ENCODE data around the gene SMIM24. TPM values are rescaled to one million over a fixed set of nuclear protein-coding genes. Genes with fewer than 3 reads are reported as not detected.

Gene SMIM24
- total RNA-seq, 1 experiment from 2014 or later, result not detected

GRCh38 chr19:3465552-3465951 is 14.8 kb downstream of the SMIM24 start:
- peaks cover 2% of the 10 kb centered on the region for H3K4me1 Mint-ChIP-seq (ENCODE audit: insufficient read depth, unreplicated experiment)
- POLR2A ChIA-PET, result interaction anchor here (0.6 to 2.3 kb wide), 3 partner anchors 129 to 139 kb away, joined by 3 to 6 read pairs (median 5); no protein-coding TSS in a partner anchor
- intact Hi-C loops (cut with micrococcal nuclease), result no loop called here
- TF ChIP-seq CTCF (IDR thresholded peaks at IDR 0.05; ENCODE audit: unreplicated experiment), result no peak
- H3K4me3 Mint-ChIP-seq (ENCODE audit: unreplicated experiment), result no peak overlapping the region
- no TSS peak for BruUV-seq (replicated peaks)
- peaks cover 74% of the 10 kb centered on the region for H3K36me3 Mint-ChIP-seq (ENCODE audit: insufficient read depth, unreplicated experiment)
- no peak for DNase-seq (ENCODE audit: unreplicated experiment)
- no peak overlapping the region for H3K27ac Mint-ChIP-seq (ENCODE audit: low read depth, unreplicated experiment)
- H3K27me3 Mint-ChIP-seq (ENCODE audit: insufficient read depth, unreplicated experiment), result no peaks in the 10 kb centered on the region
- H3K9me3 Mint-ChIP-seq (ENCODE audit: unreplicated experiment), result no peaks in the 10 kb centered on the region
- CTCF ChIA-PET, result interaction anchor here (0.7 to 1.3 kb wide), 3 partner anchors 36 to 393 kb away, joined by 4 to 5 read pairs (median 4); no protein-coding TSS in a partner anchor

DNA sequence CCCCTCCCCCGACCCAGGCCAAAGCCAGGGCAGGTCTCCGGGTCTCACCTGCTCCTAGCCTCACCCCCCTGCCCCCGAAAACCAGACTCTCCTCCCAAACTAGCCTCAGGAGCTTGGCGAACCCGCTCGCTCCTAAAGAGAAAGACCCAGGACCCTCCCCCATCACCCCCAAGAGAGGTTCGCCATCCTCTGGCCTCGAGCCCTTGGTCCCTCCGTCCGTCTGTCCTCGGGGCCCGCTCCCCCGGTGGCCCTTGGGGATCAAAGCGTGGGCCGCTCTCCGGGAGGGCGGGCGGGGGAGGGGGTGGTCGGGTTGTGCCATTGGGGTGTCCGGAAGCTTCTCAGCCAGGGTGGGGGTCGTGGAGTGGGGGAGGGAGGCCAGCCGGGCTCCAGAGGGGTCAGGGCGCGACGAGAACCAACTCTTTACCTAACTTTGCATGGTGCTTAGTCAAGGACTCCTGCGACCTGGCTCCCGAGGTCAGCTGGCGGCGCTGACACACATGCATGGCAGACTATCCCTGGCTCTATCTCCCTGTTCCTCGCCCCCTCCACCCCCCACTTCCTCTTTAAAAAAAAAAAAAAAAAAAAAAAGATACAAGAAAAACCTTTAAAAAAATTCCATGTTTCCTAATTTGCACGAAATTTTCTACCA is 15.6 kb downstream of the SMIM24 start:
- TF ChIP-seq CTCF (IDR thresholded peaks at IDR 0.05; ENCODE audit: unreplicated experiment), result no peak
- ChIA-PET CTCF (interaction anchor here (0.7 to 1.5 kb wide), 3 partner anchors 8 to 392 kb away, joined by 3 to 9 read pairs (median 5); no protein-coding TSS in a partner anchor), POLR2A (no interaction called here)
- DNase-seq (ENCODE audit: unreplicated experiment), result no peak
- BruUV-seq (replicated peaks), result no TSS peak
- Mint-ChIP-seq H3K27me3 (ENCODE audit: insufficient read depth, unreplicated experiment) (no peaks in the 10 kb centered on the region), H3K4me3 (ENCODE audit: unreplicated experiment) (no peak overlapping the region), H3K4me1 (ENCODE audit: insufficient read depth, unreplicated experiment) (no peaks in the 10 kb centered on the region), H3K9me3 (ENCODE audit: unreplicated experiment) (no peaks in the 10 kb centered on the region), H3K27ac (ENCODE audit: low read depth, unreplicated experiment) (no peak overlapping the region), H3K36me3 (ENCODE audit: insufficient read depth, unreplicated experiment) (peaks cover 83% of the 10 kb centered on the region)
- intact Hi-C loops (cut with micrococcal nuclease), result no loop called here

DNA sequence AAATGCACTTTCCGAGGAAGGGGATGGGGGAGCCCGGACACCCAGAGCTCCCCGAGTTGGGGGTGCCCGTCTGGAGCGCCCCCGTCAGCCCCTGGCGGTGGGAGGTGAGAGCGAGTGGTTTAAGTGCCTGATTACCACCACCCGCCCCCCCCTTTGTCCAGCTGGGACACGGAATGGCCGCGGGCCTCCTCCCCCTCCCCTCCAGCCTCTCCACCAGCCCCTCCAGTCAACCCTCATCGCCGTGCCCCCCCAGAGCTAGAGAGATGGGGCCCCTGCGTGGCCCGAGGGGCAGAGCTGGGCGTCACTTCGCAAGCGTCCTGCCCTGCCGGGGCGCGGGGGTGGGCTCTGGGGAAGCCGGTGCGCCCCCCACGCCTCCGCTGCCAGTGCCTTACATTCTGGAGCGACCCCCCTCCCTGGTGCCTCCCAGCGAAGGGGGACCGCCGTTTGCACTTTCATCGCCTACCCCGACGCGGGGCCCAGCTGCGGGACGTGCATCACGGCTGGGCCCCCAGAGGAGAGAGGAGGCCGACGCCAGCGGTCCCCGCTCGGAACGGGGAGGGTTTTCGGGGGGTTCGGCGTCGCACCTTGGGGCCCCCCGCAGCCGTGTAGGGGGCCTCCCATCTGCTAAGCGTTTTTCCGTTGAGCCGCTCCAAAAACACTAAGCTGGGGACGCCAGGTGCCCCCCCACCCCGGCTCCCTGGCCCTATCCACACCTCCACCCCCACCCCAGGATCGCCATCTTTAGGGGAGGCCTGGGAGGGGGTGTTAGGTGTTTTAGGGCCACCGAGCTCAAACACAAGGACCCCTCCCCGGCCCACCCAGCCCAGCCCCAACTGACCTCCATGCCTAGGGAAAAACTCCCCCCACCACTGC is 16.4 kb downstream of the SMIM24 start:
- no peak overlapping the region for H3K4me3 Mint-ChIP-seq (ENCODE audit: unreplicated experiment)
- intact Hi-C loops (cut with micrococcal nuclease), result no loop called here
- no peak for DNase-seq (ENCODE audit: unreplicated experiment)
- peaks cover 85% of the 10 kb centered on the region for H3K36me3 Mint-ChIP-seq (ENCODE audit: insufficient read depth, unreplicated experiment)
- ChIA-PET POLR2A (no interaction called here), CTCF (interaction anchor here (1.0 to 1.5 kb wide), 2 partner anchors 9 to 140 kb away, joined by 3 to 9 read pairs; no protein-coding TSS in a partner anchor)
- H3K4me1 Mint-ChIP-seq (ENCODE audit: insufficient read depth, unreplicated experiment), result no peaks in the 10 kb centered on the region
- no TSS peak for BruUV-seq (replicated peaks)
- no peak for TF ChIP-seq CTCF (IDR thresholded peaks at IDR 0.05; ENCODE audit: unreplicated experiment)
- no peaks in the 10 kb centered on the region for H3K9me3 Mint-ChIP-seq (ENCODE audit: unreplicated experiment)
- H3K27me3 Mint-ChIP-seq (ENCODE audit: insufficient read depth, unreplicated experiment), result no peaks in the 10 kb centered on the region
- H3K27ac Mint-ChIP-seq (ENCODE audit: low read depth, unreplicated experiment), result no peak overlapping the region

- ChIA-PET POLR2A (no interaction called here), CTCF (no interaction called here)
- no peak for DNase-seq (ENCODE audit: unreplicated experiment)
- no peaks in the 10 kb centered on the region for H3K9me3 Mint-ChIP-seq (ENCODE audit: unreplicated experiment)
- BruUV-seq (replicated peaks), result TSS peak; percentile 28
- H3K27ac Mint-ChIP-seq (ENCODE audit: low read depth, unreplicated experiment), result no peak overlapping the region
- peaks cover 85% of the 10 kb centered on the region for H3K36me3 Mint-ChIP-seq (ENCODE audit: insufficient read depth, unreplicated experiment)
- H3K27me3 Mint-ChIP-seq (ENCODE audit: insufficient read depth, unreplicated experiment), result no peaks in the 10 kb centered on the region
- H3K4me1 Mint-ChIP-seq (ENCODE audit: insufficient read depth, unreplicated experiment), result no peaks in the 10 kb centered on the region
- H3K4me3 Mint-ChIP-seq (ENCODE audit: unreplicated experiment), result no peak overlapping the region
- intact Hi-C loops (cut with micrococcal nuclease), result no loop called here
- TF ChIP-seq CTCF (IDR thresholded peaks at IDR 0.05; ENCODE audit: unreplicated experiment), result no peak
These were observed 17.2 kb downstream of the SMIM24 start for GRCh38 chr19:3462991-3463713.
